Testis (tissue), 2 donors: ENCODE results near the gene NTMT1.

ENCODE experiments used
- CTCF ChIP-seq, 3 experiments: fragments of 450-650 bp in 2 of 3; fragments of 200-600 bp in 1 of 3; sonication (generic) in 1 of 3; IDR thresholded peaks; one replicate each; pipeline ENCODE4 v1.5.1; 2016 to 2019; ENCODE audit warnings: antibody characterized with exemption in 3 of 3, mild to moderate bottlenecking in 2 of 3, moderate library complexity in 1 of 3
- POLR2A ChIP-seq: fragments of 450-650 bp; IDR thresholded peaks from one replicate; pipeline ENCODE4 v1.6.1; 2017; ENCODE audit warnings: antibody characterized with exemption, mild to moderate bottlenecking, moderate library complexity

- TF ChIP-seq CTCF (IDR thresholded peaks at IDR 0.05), result no peak
- TF ChIP-seq POLR2A, result no peak
Measured at GRCh38 chr9:129613520-129614175, 12.3 kb upstream of the NTMT1 start.
